Activated CD4-positive, alpha-beta memory T cell treated with anti-CD3 and anti-CD28 coated beads for 36 hours (primary cell): ENCODE measurements around the gene RGS6. TPM values are rescaled to one million over a fixed set of nuclear protein-coding genes. Genes with fewer than 3 reads are reported as not detected.

ENCODE experiments used
- CTCF ChIA-PET: fragments of 350-600 bp; sonication (Branson Sonifier 250); formaldehyde crosslinking; loops from one replicate; lab custom pipeline; 2021; ENCODE audit warnings: antibody characterized with exemption, inconsistent platforms; lab: Charles Lee
- POLR2A ChIA-PET: fragments of 350-600 bp; sonication (Branson Sonifier 250); formaldehyde crosslinking; loops from one replicate; lab custom pipeline; 2021; ENCODE audit warnings: antibody characterized with exemption; lab: Charles Lee
- DNase-seq: peaks from one replicate; pipeline ENCODE4 v3.0.0-alpha.2; 2020
- H3K27ac Mint-ChIP-seq: one replicate; pipeline ENCODE4 v1.8.0; 2021; ENCODE audit warnings: mixed read lengths
- H3K27me3 Mint-ChIP-seq: one replicate; pipeline ENCODE4 v1.8.0; 2021; ENCODE audit warnings: mixed read lengths
- H3K36me3 Mint-ChIP-seq: one replicate; pipeline ENCODE4 v1.8.0; 2021; ENCODE audit warnings: mixed read lengths
- H3K4me1 Mint-ChIP-seq: one replicate; pipeline ENCODE4 v1.8.0; 2021; ENCODE audit warnings: low read depth, mixed read lengths
- H3K4me3 Mint-ChIP-seq: one replicate; pipeline ENCODE4 v1.8.0; 2021; ENCODE audit warnings: mild to moderate bottlenecking, mixed read lengths
- H3K9me3 Mint-ChIP-seq: one replicate; pipeline ENCODE4 v1.8.0; 2021; ENCODE audit warnings: mixed read lengths
- intact Hi-C: fragments of 100-400 bp; cut with micrococcal nuclease; formaldehyde crosslinking; loops from one replicate; pipeline ENCODE4 v1.15.1; 2023
- microRNA-seq: library from miRNA; unstranded; fragments of <30 nt; microRNA quantifications from one replicate; pipeline ENCODE4 v1.2.0, GENCODE V29; 2022; ENCODE audit warnings: borderline number of aligned reads, borderline microRNAs expressed, borderline replicate concordance
- total RNA-seq, 2 experiments: library from RNA; stranded (reverse); gene quantifications; one replicate each; pipeline ENCODE4 v1.2.3, GENCODE V29; 2021

RGS6 gene
- total RNA-seq, 2 experiments from 2014 or later = 0.15 to 0.19 TPM

- ChIA-PET CTCF (interaction anchor here (1.2 kb wide), 1 partner anchor 13 kb away, joined by 3 read pairs; no protein-coding TSS in a partner anchor), POLR2A (no interaction called here)
- H3K4me3 Mint-ChIP-seq = no peak overlapping the region
- no peaks in the 10 kb centered on the region for H3K36me3 Mint-ChIP-seq
- intact Hi-C loops = no loop called here
- no peaks in the 10 kb centered on the region for H3K4me1 Mint-ChIP-seq
- H3K27me3 Mint-ChIP-seq = no peaks in the 10 kb centered on the region
- peak; percentile 2 for DNase-seq
- H3K9me3 Mint-ChIP-seq = no peaks in the 10 kb centered on the region
- no peak overlapping the region for H3K27ac Mint-ChIP-seq
Observed at GRCh38 chr14:72610096-72610830, 678.0 kb downstream of the RGS6 start.

- no peaks in the 10 kb centered on the region for H3K4me1 Mint-ChIP-seq
- ChIA-PET CTCF (interaction anchor here (1.2 kb wide), 1 partner anchor 13 kb away, joined by 3 read pairs; no protein-coding TSS in a partner anchor), POLR2A (no interaction called here)
- H3K27me3 Mint-ChIP-seq = no peaks in the 10 kb centered on the region
- peak; percentile 5 for DNase-seq
- intact Hi-C loops = no loop called here
- no peak overlapping the region for H3K27ac Mint-ChIP-seq
- H3K9me3 Mint-ChIP-seq = no peaks in the 10 kb centered on the region
- H3K4me3 Mint-ChIP-seq = no peak overlapping the region
- no peaks in the 10 kb centered on the region for H3K36me3 Mint-ChIP-seq
Observed at GRCh38 chr14:72610831-72611200, 678.6 kb downstream of the RGS6 start.

- no peak for DNase-seq
- intact Hi-C loops = no loop called here
- Mint-ChIP-seq H3K4me3 (no peak overlapping the region), H3K36me3 (no peaks in the 10 kb centered on the region), H3K9me3 (no peaks in the 10 kb centered on the region), H3K27ac (no peak overlapping the region), H3K27me3 (no peaks in the 10 kb centered on the region), H3K4me1 (no peaks in the 10 kb centered on the region)
- ChIA-PET POLR2A (no interaction called here), CTCF (no interaction called here)
Observed at GRCh38 chr14:72611506-72611905, 679.3 kb downstream of the RGS6 start.

- no peak overlapping the region for H3K4me3 Mint-ChIP-seq
- H3K36me3 Mint-ChIP-seq = no peaks in the 10 kb centered on the region
- DNase-seq = no peak
- H3K4me1 Mint-ChIP-seq = no peaks in the 10 kb centered on the region
- no peak overlapping the region for H3K27ac Mint-ChIP-seq
- no peaks in the 10 kb centered on the region for H3K27me3 Mint-ChIP-seq
- CTCF ChIA-PET = no interaction called here
- no peaks in the 10 kb centered on the region for H3K9me3 Mint-ChIP-seq
- POLR2A ChIA-PET = no interaction called here
- intact Hi-C loops = no loop called here
Observed at GRCh38 chr14:72612041-72612440, 679.8 kb downstream of the RGS6 start.

- intact Hi-C loops = no loop called here
- DNase-seq = no peak
- Mint-ChIP-seq H3K4me3 (no peak overlapping the region), H3K4me1 (no peaks in the 10 kb centered on the region), H3K27ac (no peak overlapping the region), H3K9me3 (no peaks in the 10 kb centered on the region), H3K36me3 (no peaks in the 10 kb centered on the region), H3K27me3 (no peaks in the 10 kb centered on the region)
- ChIA-PET POLR2A (no interaction called here), CTCF (no interaction called here)
Observed at GRCh38 chr14:72613231-72613974, 681.2 kb downstream of the RGS6 start.

- Mint-ChIP-seq H3K36me3 (no peaks in the 10 kb centered on the region), H3K4me3 (no peak overlapping the region), H3K4me1 (no peaks in the 10 kb centered on the region), H3K27ac (no peak overlapping the region), H3K27me3 (no peaks in the 10 kb centered on the region), H3K9me3 (no peaks in the 10 kb centered on the region)
- intact Hi-C loops = no loop called here
- ChIA-PET POLR2A (no interaction called here), CTCF (no interaction called here)
- DNase-seq = no peak
Observed at GRCh38 chr14:72613975-72614319, 681.7 kb downstream of the RGS6 start.

- H3K4me3 Mint-ChIP-seq = no peak overlapping the region
- H3K4me1 Mint-ChIP-seq = no peaks in the 10 kb centered on the region
- H3K27me3 Mint-ChIP-seq = no peaks in the 10 kb centered on the region
- ChIA-PET POLR2A (no interaction called here), CTCF (no interaction called here)
- intact Hi-C loops = no loop called here
- H3K9me3 Mint-ChIP-seq = no peaks in the 10 kb centered on the region
- no peak for DNase-seq
- no peak overlapping the region for H3K27ac Mint-ChIP-seq
- H3K36me3 Mint-ChIP-seq = no peaks in the 10 kb centered on the region
Observed at GRCh38 chr14:72614365-72614764, 682.1 kb downstream of the RGS6 start.

- no peaks in the 10 kb centered on the region for H3K36me3 Mint-ChIP-seq
- H3K9me3 Mint-ChIP-seq = no peaks in the 10 kb centered on the region
- H3K27ac Mint-ChIP-seq = no peak overlapping the region
- POLR2A ChIA-PET = no interaction called here
- CTCF ChIA-PET = no interaction called here
- no peaks in the 10 kb centered on the region for H3K27me3 Mint-ChIP-seq
- H3K4me1 Mint-ChIP-seq = no peaks in the 10 kb centered on the region
- DNase-seq = no peak
- intact Hi-C loops = no loop called here
- H3K4me3 Mint-ChIP-seq = no peak overlapping the region
Observed at GRCh38 chr14:72614891-72615415, 682.7 kb downstream of the RGS6 start.

- H3K36me3 Mint-ChIP-seq = no peaks in the 10 kb centered on the region
- H3K27me3 Mint-ChIP-seq = no peaks in the 10 kb centered on the region
- CTCF ChIA-PET = no interaction called here
- H3K9me3 Mint-ChIP-seq = no peaks in the 10 kb centered on the region
- H3K4me3 Mint-ChIP-seq = no peak overlapping the region
- H3K27ac Mint-ChIP-seq = no peak overlapping the region
- DNase-seq = no peak
- intact Hi-C loops = no loop called here
- no peaks in the 10 kb centered on the region for H3K4me1 Mint-ChIP-seq
- POLR2A ChIA-PET = no interaction called here
Observed at GRCh38 chr14:72615451-72616121, 683.4 kb downstream of the RGS6 start.

Small RNA genes lying within 50 kb of the gene (microRNA-seq; reads per million reads assigned to microRNA genes)
- gene MIR7843 = not detected
